22Rv1 (cell line): ENCODE measurements around the gene PLIN5.

ENCODE experiments used
- ZFX ChIP-seq: fragments of 450-650 bp; IDR thresholded peaks from 2 replicates; pipeline ENCODE4 v1.6.1; 2017; ENCODE audit warnings: antibody characterized with exemption, borderline replicate concordance
- TF ChIP-seq, protein P1 (sequence below): fragments of 450-650 bp; IDR thresholded peaks from 2 replicates; pipeline ENCODE4 v1.5.1; 2017; ENCODE audit warnings: mild to moderate bottlenecking

DNA sequence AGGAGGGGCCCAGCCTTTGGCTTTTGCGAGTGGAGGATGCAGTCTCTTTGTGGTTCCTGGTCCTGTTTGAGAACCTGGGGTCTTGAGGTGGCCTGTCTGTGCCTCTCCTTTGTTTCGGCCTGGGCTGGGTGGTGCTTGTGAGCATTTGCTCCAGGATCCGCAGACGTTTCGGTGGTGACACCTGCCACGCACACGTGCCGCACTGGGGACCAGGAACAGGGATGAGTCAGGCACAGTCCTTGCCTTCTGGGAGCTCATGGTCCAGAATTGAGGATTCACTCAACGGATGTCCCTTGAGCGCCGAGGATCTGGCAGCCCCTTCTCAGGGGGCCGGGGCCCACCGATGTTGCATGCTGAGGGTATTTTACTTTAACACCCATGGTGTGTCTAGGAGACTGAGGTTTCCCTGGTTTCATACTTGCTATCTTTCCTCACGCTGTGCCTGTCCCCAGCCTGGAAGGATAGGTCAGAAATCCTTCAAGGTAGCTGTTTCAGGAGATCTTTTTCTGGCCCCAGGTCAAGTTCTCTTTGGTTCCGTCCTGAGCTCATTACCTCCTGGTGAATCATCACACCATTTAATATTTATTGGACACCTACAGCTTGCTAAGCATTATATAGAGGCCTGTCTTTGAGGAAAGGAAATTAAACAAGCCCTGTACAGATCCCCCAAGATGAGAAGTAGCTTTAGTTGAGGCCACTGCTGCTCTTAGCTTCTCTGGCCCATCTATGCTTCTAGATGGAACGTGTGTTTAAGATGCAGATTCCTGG lies 57.8 kb downstream of the PLIN5 start:
- TF ChIP-seq, protein P1, sequence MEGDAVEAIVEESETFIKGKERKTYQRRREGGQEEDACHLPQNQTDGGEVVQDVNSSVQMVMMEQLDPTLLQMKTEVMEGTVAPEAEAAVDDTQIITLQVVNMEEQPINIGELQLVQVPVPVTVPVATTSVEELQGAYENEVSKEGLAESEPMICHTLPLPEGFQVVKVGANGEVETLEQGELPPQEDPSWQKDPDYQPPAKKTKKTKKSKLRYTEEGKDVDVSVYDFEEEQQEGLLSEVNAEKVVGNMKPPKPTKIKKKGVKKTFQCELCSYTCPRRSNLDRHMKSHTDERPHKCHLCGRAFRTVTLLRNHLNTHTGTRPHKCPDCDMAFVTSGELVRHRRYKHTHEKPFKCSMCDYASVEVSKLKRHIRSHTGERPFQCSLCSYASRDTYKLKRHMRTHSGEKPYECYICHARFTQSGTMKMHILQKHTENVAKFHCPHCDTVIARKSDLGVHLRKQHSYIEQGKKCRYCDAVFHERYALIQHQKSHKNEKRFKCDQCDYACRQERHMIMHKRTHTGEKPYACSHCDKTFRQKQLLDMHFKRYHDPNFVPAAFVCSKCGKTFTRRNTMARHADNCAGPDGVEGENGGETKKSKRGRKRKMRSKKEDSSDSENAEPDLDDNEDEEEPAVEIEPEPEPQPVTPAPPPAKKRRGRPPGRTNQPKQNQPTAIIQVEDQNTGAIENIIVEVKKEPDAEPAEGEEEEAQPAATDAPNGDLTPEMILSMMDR = no peak
- no peak for TF ChIP-seq ZFX
